ENCODE data around the gene VDAC1.

DNA sequence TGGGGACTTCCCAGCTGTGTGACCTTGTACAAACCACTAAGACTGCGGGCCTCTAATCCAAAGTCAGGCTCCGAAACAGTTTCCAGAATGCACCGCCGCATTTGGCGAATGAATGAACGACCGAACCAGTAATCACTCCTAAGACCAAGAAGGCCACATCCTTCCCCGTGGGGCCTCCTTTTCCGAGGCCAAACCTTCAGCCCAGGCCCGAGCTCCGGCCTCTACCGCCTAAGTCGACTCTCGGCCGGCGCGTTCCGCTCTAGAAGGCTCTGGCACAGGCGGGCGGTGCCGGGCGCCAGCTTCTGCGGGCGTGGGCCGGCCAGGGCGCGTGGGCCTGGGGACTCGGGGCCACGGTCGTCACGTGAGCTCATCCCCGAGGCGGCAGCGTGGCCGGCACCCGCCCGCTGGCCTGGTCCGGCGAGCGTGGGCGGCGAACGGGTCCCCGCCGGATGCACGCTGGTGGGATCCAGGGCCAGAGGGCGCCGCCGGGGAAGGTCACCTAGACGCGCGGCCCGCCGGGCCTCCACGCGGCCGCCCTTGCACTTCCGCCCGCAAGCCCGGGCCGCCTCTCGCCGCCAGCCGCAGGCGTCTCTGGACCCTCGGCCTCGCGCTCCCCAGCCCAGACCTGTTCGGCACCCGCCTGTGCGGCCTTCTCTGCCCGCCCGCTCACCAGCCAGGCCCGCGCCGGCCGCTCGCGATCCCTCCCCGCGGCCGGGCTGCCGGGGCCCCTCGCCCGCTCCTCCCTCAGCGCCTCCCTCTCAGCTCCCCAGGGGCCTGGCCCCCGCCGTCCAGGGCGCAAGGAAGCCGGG lies 754 bp downstream of the VDAC1 start:
- peak; percentile 47 for TF ChIP-seq POLR2A (IDR thresholded peaks at IDR 0.05; ENCODE audit: low read length)
- no peak for TF ChIP-seq GATA1 (IDR thresholded peaks at IDR 0.05; ENCODE audit: low read depth, low read length)
